ENCODE measurements around the gene FBXL16. TPM values are rescaled to one million over a fixed set of nuclear protein-coding genes. Genes with fewer than 3 reads are reported as not detected.

The FBXL16 gene
- total and polyA plus RNA-seq, 3 donors from 2014 or later: 15.8 to 23.4 (median 16.1) TPM

DNA sequence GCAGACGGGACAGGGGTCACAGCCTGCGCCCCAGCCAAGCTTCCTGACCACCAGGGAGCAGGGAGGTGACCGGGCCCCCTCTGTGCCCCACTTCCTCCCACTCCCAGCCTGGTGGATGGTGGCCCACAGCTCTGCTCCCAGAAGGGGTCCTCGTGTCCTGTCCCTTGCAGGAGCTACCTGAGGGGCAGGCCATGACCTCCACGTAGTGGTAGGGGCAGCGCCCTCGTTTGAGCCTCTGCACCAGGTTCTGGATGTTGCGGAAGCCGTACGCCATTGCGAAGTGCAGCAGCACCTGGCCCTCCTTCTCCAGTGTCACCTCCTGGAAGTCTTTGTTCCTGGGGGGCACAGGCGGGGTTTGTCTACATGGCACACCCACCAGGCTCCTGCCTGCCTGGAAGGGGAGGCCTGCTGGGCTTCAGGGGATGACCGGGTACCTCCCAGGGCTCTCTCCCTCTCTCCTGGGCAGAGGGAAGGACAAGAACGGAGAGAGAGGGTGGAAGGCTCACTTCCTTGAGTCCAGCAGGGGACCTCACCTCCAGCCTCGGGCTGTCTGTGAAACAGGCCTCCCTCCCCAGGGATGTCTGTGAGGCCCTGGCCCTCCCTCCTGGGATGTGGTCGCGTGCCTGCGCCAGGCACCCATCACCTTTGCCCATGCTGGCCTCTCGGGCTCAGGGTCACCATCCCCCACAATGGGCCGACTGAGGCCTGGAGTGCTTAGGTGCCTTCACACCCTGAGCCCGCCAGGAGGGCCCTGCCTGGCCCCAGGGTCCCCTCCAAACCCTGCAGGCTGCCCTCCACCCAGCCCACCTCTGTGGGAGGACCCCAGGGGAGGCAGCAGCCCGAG lies 25.3 kb upstream of the FBXL16 start:
- intact Hi-C loops (cut with DNase I; ENCODE audit: low total_unique reads): no loop called here
- WGBS, 2 donors: 90 to 100% methylated on average over 2 to 22 of the region's 22 CpGs
- H3K36me3 ChIP-seq (ENCODE audit: low read depth, missing control alignments): no peaks in the 10 kb centered on the region
- H3K4me3 ChIP-seq: no peak overlapping the region
- peaks cover 16% of the 10 kb centered on the region for H3K4me1 ChIP-seq
- TF ChIP-seq POLR2A (IDR thresholded peaks at IDR 0.05): no peak
- TF ChIP-seq, protein P1, sequence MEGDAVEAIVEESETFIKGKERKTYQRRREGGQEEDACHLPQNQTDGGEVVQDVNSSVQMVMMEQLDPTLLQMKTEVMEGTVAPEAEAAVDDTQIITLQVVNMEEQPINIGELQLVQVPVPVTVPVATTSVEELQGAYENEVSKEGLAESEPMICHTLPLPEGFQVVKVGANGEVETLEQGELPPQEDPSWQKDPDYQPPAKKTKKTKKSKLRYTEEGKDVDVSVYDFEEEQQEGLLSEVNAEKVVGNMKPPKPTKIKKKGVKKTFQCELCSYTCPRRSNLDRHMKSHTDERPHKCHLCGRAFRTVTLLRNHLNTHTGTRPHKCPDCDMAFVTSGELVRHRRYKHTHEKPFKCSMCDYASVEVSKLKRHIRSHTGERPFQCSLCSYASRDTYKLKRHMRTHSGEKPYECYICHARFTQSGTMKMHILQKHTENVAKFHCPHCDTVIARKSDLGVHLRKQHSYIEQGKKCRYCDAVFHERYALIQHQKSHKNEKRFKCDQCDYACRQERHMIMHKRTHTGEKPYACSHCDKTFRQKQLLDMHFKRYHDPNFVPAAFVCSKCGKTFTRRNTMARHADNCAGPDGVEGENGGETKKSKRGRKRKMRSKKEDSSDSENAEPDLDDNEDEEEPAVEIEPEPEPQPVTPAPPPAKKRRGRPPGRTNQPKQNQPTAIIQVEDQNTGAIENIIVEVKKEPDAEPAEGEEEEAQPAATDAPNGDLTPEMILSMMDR (IDR thresholded peaks at IDR 0.05): no peak
- no peaks in the 10 kb centered on the region for H3K9me3 ChIP-seq
- DNase-seq: no peak
- H3K27ac ChIP-seq: no peak overlapping the region
- H3K27me3 ChIP-seq: no peaks in the 10 kb centered on the region

GRCh38 chr16:729768-730665 lies 24.4 kb upstream of the FBXL16 start:
- H3K9me3 ChIP-seq: no peaks in the 10 kb centered on the region
- H3K27ac ChIP-seq: no peak overlapping the region
- no peak for DNase-seq
- H3K4me3 ChIP-seq: no peak overlapping the region
- no peaks in the 10 kb centered on the region for H3K36me3 ChIP-seq (ENCODE audit: low read depth, missing control alignments)
- TF ChIP-seq, protein P1 (IDR thresholded peaks at IDR 0.05): no peak
- TF ChIP-seq POLR2A (IDR thresholded peaks at IDR 0.05): no peak
- peaks cover 16% of the 10 kb centered on the region for H3K4me1 ChIP-seq
- intact Hi-C loops (cut with DNase I; ENCODE audit: low total_unique reads): no loop called here
- 76 to 89% methylated on average over 6 to 34 of the region's 37 CpGs for WGBS, 2 donors
- no peaks in the 10 kb centered on the region for H3K27me3 ChIP-seq

DNA sequence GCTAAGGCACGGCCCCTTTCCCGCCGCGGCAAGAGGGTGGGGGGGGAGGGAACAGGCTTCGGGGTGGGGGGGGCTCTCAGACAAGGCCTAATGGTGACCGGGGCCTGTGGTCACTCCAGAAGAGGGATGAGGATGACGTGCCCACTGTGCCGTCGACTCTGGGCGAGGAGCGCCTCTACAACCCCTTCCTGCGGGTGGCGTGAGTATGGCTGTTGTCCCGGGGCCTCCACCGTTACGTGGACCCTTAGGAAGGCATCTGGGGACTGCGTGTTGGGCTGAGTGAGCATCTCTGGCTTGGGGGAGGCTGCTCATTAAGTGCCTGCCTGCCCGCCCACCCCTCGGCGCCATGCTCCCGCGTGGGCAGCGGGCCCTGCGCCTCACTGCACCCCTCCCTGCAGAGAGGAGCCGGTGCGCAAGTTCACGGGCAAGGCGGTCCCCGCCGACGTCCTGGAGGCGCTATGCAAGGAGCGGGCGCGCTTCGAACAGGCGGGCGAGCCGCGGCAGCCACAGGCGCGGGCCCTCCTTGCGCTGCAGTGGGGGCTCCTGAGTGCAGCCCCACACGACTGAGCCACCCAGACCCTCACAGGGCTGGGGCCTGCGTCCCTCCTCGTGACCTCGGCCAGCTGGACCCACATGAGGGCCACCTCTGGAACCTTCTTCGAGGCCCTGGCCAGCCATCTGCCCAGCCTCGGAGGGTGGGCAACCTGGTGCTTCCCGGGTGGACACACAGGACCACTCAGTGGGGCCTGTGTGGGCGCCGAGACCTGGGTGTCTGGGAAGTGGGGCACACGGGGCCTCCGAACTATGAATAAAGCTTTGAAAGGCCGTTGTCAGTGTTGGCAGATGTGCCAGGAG lies 23.5 kb upstream of the FBXL16 start:
- intact Hi-C loops (cut with DNase I; ENCODE audit: low total_unique reads): no loop called here
- H3K27me3 ChIP-seq: no peaks in the 10 kb centered on the region
- no peak overlapping the region for H3K27ac ChIP-seq
- no peaks in the 10 kb centered on the region for H3K36me3 ChIP-seq (ENCODE audit: low read depth, missing control alignments)
- WGBS, 2 donors: 60 to 73% methylated on average over 21 to 55 of the region's 55 CpGs
- H3K4me3 ChIP-seq: peak overlapping the region in 1 of 2 donors; percentile 58
- TF ChIP-seq, protein P1 (IDR thresholded peaks at IDR 0.05): no peak
- TF ChIP-seq POLR2A (IDR thresholded peaks at IDR 0.05): no peak
- H3K9me3 ChIP-seq: no peaks in the 10 kb centered on the region
- peaks cover 16% of the 10 kb centered on the region for H3K4me1 ChIP-seq
- DNase-seq: no peak

DNA sequence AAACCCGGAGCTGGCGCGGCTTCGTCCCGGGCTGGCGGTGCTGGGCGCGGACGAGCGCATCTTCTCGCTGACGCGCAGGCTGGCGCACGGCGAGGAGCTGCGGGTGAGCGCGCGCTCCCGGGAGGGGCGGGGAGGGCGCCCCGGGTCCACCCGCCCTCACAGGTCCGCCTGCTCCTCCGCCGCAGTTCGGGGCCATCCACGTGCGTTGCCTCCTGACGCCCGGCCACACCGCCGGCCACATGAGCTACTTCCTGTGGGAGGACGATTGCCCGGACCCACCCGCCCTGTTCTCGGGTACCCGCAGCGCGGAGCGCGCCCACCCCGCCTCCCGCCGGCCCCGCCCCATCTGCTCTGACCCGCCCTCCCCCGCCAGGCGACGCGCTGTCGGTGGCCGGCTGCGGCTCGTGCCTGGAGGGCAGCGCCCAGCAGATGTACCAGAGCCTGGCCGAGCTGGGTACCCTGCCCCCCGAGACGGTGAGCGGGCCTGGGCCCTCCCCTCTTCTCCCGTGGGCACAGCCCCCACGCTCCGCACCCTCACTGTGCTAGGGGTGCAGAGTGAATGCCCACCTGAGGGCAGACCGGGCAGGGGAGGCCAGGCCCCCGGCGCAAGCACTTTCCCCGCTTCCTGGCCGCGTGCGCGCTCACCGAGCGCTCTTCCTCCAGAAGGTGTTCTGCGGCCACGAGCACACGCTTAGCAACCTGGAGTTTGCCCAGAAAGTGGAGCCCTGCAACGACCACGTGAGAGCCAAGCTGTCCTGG lies 22.7 kb upstream of the FBXL16 start:
- no peak for TF ChIP-seq POLR2A (IDR thresholded peaks at IDR 0.05)
- TF ChIP-seq, protein P1 (IDR thresholded peaks at IDR 0.05): no peak
- Histone ChIP-seq H3K36me3 (ENCODE audit: low read depth, missing control alignments) (no peaks in the 10 kb centered on the region), H3K9me3 (no peaks in the 10 kb centered on the region), H3K4me1 (peaks cover 16% of the 10 kb centered on the region), H3K27me3 (no peaks in the 10 kb centered on the region), H3K27ac (no peak overlapping the region), H3K4me3 (peak overlapping the region; percentile 6 to 58)
- WGBS, 2 donors: 0 to 2% methylated on average over 3 to 26 of the region's 80 CpGs
- peak; percentile 78 for DNase-seq
- intact Hi-C loops (cut with DNase I; ENCODE audit: low total_unique reads): no loop called here
